WERI-Rb-1 (cell line): ENCODE measurements around the gene TPO.

ENCODE experiments used
- DNase-seq: peaks from one replicate; pipeline ENCODE4 v3.0.0-alpha.2; 2020
- H3K27ac ChIP-seq: fragments of 250-450 bp; sonication (Bioruptor Pico); 2 replicates; pipeline ENCODE4 v1.5.1; 2020; ENCODE audit warnings: mild to moderate bottlenecking, moderate library complexity
- H3K27me3 ChIP-seq: fragments of 250-450 bp; sonication (Bioruptor Pico); 2 replicates; pipeline ENCODE4 v1.5.1; 2021; ENCODE audit warnings: mild to moderate bottlenecking, low read depth, moderate library complexity; ENCODE audit not compliant: insufficient read depth, severe bottlenecking
- H3K36me3 ChIP-seq: fragments of 250-450 bp; sonication (Bioruptor Pico); 2 replicates; pipeline ENCODE4 v1.5.1; 2020; ENCODE audit warnings: mild to moderate bottlenecking, moderate library complexity
- H3K4me3 ChIP-seq: 2 replicates; pipeline ENCODE4 v1.5.1; 2011; ENCODE audit warnings: low read depth, mild to moderate bottlenecking, control low read depth, low read length
- H3K9me3 ChIP-seq: fragments of 250-450 bp; sonication (Bioruptor Pico); 2 replicates; pipeline ENCODE4 v1.5.1; 2021; ENCODE audit warnings: mild to moderate bottlenecking, moderate library complexity; ENCODE audit not compliant: severe bottlenecking
- TF ChIP-seq, protein P1 (sequence below): IDR thresholded peaks from 2 replicates; pipeline ENCODE4 v1.5.1; 2011; ENCODE audit warnings: low read depth, mild to moderate bottlenecking, control low read depth, inconsistent platforms, low read length

Gene TPO

DNA sequence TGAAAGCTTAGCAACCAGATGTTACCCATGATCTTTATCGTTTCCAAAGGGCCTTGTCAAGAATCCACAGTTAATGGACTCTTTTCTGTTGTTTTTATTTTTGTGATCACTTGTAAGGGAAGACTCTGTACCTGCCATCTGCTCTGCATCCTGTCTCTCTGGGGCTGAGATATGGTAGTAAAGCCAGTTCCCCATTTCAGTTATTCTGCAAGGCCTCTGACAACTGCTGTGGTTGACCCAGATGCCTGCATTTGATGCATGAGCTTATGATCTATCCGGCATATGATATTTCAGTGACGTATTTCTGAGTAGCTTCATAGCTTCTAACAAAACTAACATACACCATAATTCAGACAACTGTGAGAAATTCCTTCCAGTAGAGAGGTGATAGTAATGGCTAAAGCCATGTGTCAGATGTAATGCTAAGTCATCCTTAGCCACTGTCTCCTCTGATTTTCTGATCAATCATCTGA lies 105.1 kb downstream of the TPO start:
- Histone ChIP-seq H3K27me3 (no peaks in the 10 kb centered on the region), H3K9me3 (no peaks in the 10 kb centered on the region), H3K36me3 (no peaks in the 10 kb centered on the region), H3K27ac (no peak overlapping the region), H3K4me3 (no peak overlapping the region)
- TF ChIP-seq, protein P1, sequence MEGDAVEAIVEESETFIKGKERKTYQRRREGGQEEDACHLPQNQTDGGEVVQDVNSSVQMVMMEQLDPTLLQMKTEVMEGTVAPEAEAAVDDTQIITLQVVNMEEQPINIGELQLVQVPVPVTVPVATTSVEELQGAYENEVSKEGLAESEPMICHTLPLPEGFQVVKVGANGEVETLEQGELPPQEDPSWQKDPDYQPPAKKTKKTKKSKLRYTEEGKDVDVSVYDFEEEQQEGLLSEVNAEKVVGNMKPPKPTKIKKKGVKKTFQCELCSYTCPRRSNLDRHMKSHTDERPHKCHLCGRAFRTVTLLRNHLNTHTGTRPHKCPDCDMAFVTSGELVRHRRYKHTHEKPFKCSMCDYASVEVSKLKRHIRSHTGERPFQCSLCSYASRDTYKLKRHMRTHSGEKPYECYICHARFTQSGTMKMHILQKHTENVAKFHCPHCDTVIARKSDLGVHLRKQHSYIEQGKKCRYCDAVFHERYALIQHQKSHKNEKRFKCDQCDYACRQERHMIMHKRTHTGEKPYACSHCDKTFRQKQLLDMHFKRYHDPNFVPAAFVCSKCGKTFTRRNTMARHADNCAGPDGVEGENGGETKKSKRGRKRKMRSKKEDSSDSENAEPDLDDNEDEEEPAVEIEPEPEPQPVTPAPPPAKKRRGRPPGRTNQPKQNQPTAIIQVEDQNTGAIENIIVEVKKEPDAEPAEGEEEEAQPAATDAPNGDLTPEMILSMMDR: no peak
- DNase-seq: no peak

DNA sequence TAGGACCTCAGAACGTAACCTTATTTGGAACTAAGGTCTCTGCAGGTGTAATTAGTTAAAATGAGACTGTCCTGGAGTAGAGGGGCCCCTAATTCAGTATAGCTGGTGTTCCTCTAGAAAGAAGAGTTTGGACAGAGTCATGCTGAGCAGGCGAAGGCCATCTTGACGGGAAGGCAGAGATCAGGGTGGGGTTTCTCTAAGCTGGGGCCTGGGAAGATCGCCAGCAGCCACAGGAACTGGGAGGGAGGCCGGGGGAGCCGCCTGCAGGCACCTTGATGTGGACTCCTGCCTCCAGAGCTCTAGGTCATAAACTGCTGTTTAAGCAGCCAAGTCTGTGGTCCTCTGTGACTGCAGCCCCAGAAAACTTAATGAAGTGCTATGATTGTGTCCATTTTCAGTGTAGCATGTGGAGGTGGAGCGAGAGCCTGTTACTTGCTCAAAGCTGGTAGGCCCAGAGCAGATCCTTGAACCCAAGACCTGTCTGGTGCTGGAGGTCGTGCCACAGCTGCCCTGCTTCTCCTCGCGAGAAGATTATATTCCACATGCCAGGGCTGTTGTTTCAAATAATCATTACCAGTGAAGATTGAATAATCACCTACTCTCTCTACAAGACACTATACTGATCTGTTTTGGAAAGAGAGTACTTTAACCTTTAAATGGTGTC lies 105.7 kb downstream of the TPO start:
- Histone ChIP-seq H3K27ac (no peak overlapping the region), H3K27me3 (no peaks in the 10 kb centered on the region), H3K9me3 (no peaks in the 10 kb centered on the region), H3K36me3 (no peaks in the 10 kb centered on the region), H3K4me3 (no peak overlapping the region)
- DNase-seq: no peak
- TF ChIP-seq, protein P1: no peak

DNA sequence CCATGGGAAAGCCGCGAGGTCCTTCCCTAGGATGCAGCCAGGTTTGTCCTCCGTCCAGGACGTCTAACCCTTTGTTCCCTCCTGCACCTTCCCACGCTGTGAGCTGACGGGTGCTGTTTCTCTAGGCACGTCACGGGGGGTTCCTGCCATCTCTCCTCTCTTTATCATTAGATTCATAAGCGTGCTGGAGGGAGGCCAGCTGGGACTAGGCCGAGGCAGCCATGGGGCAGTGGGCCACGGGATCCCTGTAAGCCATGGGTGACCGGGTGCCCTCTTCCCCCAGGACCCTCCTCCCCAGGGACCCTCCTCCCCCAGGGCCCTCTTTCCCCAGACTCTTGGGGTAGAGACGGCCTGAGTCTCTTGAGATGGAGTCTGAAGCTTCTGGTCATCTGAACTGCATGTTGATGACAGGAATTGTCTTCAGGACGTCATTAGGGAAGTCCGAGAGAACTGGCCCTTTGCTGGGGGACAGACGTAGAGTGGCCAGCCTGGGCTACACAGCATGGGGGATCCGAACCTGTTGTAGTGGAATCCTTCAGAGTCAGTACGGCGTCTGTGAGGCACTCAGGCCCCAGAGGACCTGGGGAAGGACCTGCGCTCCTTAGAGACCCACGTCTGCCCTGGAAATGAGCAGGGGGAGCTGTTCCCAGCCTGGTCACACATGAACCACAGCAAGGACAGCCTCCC lies 108.1 kb downstream of the TPO start:
- Histone ChIP-seq H3K36me3 (no peaks in the 10 kb centered on the region), H3K4me3 (no peak overlapping the region), H3K27ac (no peak overlapping the region), H3K27me3 (no peaks in the 10 kb centered on the region), H3K9me3 (no peaks in the 10 kb centered on the region)
- DNase-seq: no peak
- TF ChIP-seq, protein P1: no peak

DNA sequence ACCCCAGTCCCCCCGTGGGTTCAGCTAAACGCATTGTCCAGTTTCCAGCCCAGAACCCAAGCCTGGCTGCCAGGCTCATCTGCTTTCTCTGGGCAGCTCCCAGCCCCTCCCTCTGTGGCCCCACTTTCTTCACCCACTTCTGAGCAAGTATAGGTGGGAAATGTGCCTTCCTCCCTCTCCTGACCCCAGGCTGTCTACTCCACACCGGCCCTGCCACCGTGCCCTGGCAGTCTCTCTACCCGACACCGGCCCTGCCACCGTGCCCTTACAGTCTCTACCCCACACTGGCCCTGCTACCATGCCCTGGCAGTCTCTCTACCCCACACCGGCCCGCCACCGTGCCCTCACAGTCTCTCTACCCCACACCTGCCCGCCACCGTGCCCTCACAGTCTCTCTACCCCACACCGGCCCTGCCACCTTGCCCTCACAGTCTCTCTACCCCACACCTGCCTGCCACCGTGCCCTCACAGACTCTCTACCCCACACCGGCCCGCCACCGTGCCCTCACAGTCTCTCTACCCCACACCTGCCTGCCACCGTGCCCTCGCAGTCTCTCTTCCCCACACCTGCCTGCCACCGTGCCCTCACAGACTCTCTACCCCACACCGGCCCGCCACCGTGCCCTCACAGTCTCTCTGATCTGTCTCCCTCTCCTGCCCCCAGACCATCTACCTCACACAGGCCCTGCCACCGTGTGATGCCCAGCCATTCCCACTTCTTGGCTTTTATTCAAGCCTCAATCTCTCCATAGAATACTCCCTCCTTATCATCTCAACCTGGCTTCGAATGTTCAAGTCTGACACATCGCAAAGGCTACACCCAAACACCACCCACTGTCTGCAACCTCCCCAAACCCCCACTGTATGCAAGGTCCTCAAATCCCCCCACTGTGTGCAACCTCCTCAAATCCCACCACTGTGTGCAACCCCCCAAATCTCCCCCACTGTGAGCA lies 108.9 kb downstream of the TPO start:
- Histone ChIP-seq H3K36me3 (no peaks in the 10 kb centered on the region), H3K27ac (no peak overlapping the region), H3K27me3 (no peaks in the 10 kb centered on the region), H3K9me3 (no peaks in the 10 kb centered on the region), H3K4me3 (no peak overlapping the region)
- no peak for DNase-seq
- TF ChIP-seq, protein P1: no peak

DNA sequence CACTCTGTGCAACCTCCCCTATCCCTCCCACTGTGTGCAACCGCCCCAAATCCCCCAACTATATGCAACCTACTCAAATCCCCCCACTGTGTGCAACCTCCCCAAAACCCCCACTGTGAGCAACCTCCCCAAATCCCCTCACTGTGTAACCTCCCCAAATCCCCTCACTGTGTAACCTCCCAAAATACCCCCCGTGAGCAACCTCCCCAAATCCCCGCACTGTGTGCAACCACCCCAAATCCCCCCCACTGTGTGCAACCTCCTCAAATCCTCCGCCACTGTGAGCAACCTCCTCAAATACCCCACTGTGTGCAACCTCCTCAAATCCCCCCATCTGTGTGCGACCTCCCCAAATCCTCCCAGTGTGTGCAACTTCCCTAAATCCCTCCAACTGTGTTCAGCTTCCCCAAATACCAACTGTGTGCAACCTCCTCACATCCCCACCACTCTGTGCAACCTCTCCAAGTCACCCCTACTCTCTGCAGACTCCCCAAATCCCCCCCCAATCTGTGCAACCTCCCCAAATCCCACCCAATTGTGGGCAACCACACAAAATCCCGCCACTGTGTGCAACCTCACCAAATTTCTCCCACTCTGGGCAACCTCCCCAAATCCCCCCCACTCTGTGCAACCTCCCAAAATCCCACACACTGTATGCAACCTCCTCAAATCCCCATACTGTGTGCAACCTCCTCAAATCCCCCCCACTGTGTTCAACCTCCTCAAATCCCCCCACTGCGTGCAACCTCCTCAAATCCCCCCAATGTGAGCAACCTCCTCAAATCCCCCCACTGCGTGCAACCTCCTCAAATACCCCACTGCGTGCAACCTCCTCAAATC lies 114.1 kb downstream of the TPO start:
- no peak overlapping the region for H3K27ac ChIP-seq
- TF ChIP-seq, protein P1: no peak
- H3K4me3 ChIP-seq: no peak overlapping the region
- DNase-seq: no peak
- no peaks in the 10 kb centered on the region for H3K9me3 ChIP-seq
- H3K36me3 ChIP-seq: no peaks in the 10 kb centered on the region
- no peaks in the 10 kb centered on the region for H3K27me3 ChIP-seq
